ENCODE measurements around the gene MRPL53. TPM values are rescaled to one million over a fixed set of nuclear protein-coding genes. Genes with fewer than 3 reads are reported as not detected.

Gene MRPL53
- total and polyA plus RNA-seq, 2 experiments from 2014 or later, result 7.7 to 65.1 TPM

DNA sequence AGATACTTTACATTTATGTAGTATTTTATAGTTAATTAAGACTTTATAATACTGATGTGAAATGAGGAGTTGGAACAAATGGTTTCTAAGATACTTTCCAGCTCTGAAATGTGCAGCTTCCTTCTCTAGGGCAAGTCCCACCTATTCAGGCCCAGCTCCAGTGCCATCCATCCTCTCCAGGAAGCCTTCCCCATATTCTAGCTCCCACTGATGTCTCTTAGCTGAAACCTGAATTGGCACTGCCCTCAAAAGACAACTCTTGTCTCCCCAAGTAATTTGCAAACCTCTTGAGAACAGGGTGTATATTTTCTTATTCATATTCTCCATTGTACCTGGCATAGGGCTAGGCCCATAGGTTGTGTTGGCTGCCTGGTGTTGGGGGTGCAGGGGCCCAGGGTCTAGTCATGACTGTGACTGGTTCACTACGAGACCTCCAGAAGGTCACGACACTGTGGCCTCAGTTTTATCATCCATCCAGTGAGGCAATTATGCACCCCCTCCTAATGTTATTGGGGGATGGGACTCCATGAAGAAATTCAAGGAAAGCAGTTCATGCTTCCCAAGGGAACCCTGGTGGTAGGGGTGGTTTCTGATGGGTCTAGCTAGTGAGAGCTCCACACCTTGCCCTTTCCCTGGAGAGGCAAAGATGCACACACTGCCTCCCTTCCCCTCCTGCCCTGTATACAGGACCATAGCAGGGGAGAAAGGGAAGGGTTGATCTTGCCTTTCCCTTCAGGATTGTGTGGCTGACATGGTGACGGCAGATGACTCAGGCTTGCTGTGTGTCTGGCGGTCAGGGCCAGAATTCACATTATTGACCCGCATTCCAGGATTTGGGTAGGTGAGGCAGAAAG, 48.1 kb downstream of the MRPL53 start:
- peaks cover 10% of the 10 kb centered on the region for H3K4me1 Mint-ChIP-seq
- H3K27me3 Mint-ChIP-seq (ENCODE audit: insufficient read depth, low read depth, poor library complexity), result peaks cover 39% of the 10 kb centered on the region
- ATAC-seq (no peak), DNase-seq (ENCODE audit: low spot score) (no peak)
- peaks cover 15% of the 10 kb centered on the region for H3K27me3 ChIP-seq (ENCODE audit: insufficient read depth)
- peaks cover 5% of the 10 kb centered on the region; the same call in 1 of the 2 replicates for H4K20me1 ChIP-seq (replicated peaks; ENCODE audit: insufficient read depth)
- no peaks in the 10 kb centered on the region for H3K9me3 Mint-ChIP-seq
- no peaks in the 10 kb centered on the region for H3K79me2 ChIP-seq (replicated peaks; ENCODE audit: insufficient read depth)
- H3F3A ChIP-seq (replicated peaks; ENCODE audit: low read depth), result peaks cover 13% of the 10 kb centered on the region; the same call in 1 of the 2 replicates
- no peak overlapping the region for H3K4me3 ChIP-seq
- H3K27ac ChIP-seq (ENCODE audit: low read depth), result no peak overlapping the region
- H2AFZ ChIP-seq, result no peak overlapping the region
- H3K9me2 ChIP-seq (ENCODE audit: insufficient read depth), result no peaks in the 10 kb centered on the region
- no peak overlapping the region; the same call in 2 of the 3 replicates for H3K4me3 Mint-ChIP-seq
- TF ChIP-seq REST (IDR thresholded peaks at IDR 0.05; ENCODE audit: unreplicated experiment) (no peak), JUNB (IDR thresholded peaks at IDR 0.05; ENCODE audit: unreplicated experiment) (no peak), POLR2AphosphoS5 (IDR thresholded peaks at IDR 0.05; ENCODE audit: low read depth) (peak; percentile 48; the same call in 1 of the 2 replicates)
- peaks cover 43% of the 10 kb centered on the region for H3K36me3 Mint-ChIP-seq (ENCODE audit: low read depth)
- H3K4me1 ChIP-seq (ENCODE audit: insufficient read depth), result no peaks in the 10 kb centered on the region
- H3K4me2 ChIP-seq, result no peak overlapping the region
- H3K27ac Mint-ChIP-seq, result no peak overlapping the region
- peaks cover 5% of the 10 kb centered on the region; the same call in 1 of the 2 replicates for H3K36me3 ChIP-seq (ENCODE audit: insufficient read depth)

- H3K4me1 ChIP-seq (ENCODE audit: insufficient read depth), result no peaks in the 10 kb centered on the region
- no peak overlapping the region for H3K27ac Mint-ChIP-seq
- H3K27me3 ChIP-seq (ENCODE audit: insufficient read depth), result peaks cover 15% of the 10 kb centered on the region
- peaks cover 5% of the 10 kb centered on the region; the same call in 1 of the 2 replicates for H4K20me1 ChIP-seq (replicated peaks; ENCODE audit: insufficient read depth)
- H3K9me2 ChIP-seq (ENCODE audit: insufficient read depth), result no peaks in the 10 kb centered on the region
- H3K4me3 ChIP-seq, result no peak overlapping the region
- H3K36me3 ChIP-seq (ENCODE audit: insufficient read depth), result no peaks in the 10 kb centered on the region
- no peaks in the 10 kb centered on the region for H3K79me2 ChIP-seq (replicated peaks; ENCODE audit: insufficient read depth)
- H3K36me3 Mint-ChIP-seq (ENCODE audit: low read depth), result peaks cover 34% of the 10 kb centered on the region
- H2AFZ ChIP-seq, result no peak overlapping the region
- H3K9me3 Mint-ChIP-seq, result no peaks in the 10 kb centered on the region
- peaks cover 13% of the 10 kb centered on the region; the same call in 1 of the 2 replicates for H3F3A ChIP-seq (replicated peaks; ENCODE audit: low read depth)
- no peak overlapping the region for H3K4me2 ChIP-seq
- H3K4me1 Mint-ChIP-seq, result peaks cover 10% of the 10 kb centered on the region
- DNase-seq (ENCODE audit: low spot score) (no peak), ATAC-seq (no peak)
- peaks cover 42% of the 10 kb centered on the region for H3K27me3 Mint-ChIP-seq (ENCODE audit: insufficient read depth, low read depth, poor library complexity)
- H3K27ac ChIP-seq (ENCODE audit: low read depth), result no peak overlapping the region
- peak overlapping the region; percentile 95 for H3K4me3 Mint-ChIP-seq
- TF ChIP-seq STAT1 (IDR thresholded peaks at IDR 0.05; ENCODE audit: unreplicated experiment) (no peak), ZNF114 (CRISPR knock-in tag; IDR thresholded peaks at IDR 0.05) (no peak), POLR2AphosphoS5 (IDR thresholded peaks at IDR 0.05; ENCODE audit: low read depth) (no peak), EZH2 (IDR thresholded peaks at IDR 0.05; ENCODE audit: low read depth, unreplicated experiment) (no peak)
- TF ChIP-seq, protein P1, sequence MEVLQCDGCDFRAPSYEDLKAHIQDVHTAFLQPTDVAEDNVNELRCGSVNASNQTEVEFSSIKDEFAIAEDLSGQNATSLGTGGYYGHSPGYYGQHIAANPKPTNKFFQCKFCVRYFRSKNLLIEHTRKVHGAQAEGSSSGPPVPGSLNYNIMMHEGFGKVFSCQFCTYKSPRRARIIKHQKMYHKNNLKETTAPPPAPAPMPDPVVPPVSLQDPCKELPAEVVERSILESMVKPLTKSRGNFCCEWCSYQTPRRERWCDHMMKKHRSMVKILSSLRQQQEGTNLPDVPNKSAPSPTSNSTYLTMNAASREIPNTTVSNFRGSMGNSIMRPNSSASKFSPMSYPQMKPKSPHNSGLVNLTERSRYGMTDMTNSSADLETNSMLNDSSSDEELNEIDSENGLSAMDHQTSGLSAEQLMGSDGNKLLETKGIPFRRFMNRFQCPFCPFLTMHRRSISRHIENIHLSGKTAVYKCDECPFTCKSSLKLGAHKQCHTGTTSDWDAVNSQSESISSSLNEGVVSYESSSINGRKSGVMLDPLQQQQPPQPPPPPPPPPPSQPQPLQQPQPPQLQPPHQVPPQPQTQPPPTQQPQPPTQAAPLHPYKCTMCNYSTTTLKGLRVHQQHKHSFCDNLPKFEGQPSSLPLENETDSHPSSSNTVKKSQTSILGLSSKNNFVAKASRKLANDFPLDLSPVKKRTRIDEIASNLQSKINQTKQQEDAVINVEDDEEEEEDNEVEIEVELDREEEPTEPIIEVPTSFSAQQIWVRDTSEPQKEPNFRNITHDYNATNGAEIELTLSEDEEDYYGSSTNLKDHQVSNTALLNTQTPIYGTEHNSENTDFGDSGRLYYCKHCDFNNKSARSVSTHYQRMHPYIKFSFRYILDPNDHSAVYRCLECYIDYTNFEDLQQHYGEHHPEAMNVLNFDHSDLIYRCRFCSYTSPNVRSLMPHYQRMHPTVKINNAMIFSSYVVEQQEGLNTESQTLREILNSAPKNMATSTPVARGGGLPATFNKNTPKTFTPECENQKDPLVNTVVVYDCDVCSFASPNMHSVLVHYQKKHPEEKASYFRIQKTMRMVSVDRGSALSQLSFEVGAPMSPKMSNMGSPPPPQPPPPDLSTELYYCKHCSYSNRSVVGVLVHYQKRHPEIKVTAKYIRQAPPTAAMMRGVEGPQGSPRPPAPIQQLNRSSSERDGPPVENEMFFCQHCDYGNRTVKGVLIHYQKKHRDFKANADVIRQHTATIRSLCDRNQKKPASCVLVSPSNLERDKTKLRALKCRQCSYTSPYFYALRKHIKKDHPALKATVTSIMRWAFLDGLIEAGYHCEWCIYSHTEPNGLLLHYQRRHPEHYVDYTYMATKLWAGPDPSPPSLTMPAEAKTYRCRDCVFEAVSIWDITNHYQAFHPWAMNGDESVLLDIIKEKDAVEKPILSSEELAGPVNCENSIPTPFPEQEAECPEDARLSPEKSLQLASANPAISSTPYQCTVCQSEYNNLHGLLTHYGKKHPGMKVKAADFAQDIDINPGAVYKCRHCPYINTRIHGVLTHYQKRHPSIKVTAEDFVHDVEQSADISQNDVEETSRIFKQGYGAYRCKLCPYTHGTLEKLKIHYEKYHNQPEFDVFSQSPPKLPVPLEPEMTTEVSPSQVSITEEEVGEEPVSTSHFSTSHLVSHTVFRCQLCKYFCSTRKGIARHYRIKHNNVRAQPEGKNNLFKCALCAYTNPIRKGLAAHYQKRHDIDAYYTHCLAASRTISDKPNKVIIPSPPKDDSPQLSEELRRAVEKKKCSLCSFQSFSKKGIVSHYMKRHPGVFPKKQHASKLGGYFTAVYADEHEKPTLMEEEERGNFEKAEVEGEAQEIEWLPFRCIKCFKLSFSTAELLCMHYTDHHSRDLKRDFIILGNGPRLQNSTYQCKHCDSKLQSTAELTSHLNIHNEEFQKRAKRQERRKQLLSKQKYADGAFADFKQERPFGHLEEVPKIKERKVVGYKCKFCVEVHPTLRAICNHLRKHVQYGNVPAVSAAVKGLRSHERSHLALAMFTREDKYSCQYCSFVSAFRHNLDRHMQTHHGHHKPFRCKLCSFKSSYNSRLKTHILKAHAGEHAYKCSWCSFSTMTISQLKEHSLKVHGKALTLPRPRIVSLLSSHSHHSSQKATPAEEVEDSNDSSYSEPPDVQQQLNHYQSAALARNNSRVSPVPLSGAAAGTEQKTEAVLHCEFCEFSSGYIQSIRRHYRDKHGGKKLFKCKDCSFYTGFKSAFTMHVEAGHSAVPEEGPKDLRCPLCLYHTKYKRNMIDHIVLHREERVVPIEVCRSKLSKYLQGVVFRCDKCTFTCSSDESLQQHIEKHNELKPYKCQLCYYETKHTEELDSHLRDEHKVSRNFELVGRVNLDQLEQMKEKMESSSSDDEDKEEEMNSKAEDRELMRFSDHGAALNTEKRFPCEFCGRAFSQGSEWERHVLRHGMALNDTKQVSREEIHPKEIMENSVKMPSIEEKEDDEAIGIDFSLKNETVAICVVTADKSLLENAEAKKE (CRISPR knock-in tag; IDR thresholded peaks at IDR 0.05), result no peak
These were observed 49.0 kb downstream of the MRPL53 start for GRCh38 chr2:74423231-74424095.
